A673 (cell line): ENCODE results near the gene QSOX2.

Experiments
- CTCF ChIP-seq: fragments of 300-800, 200-600 bp; sonication (generic); conservative IDR thresholded peaks from 2 replicates; pipeline ENCODE4 v1.5.1; 2017; ENCODE audit warnings: low read depth, mild to moderate bottlenecking, antibody characterized with exemption, low read length, moderate library complexity, mixed read lengths
- EZH2 ChIP-seq: fragments of 200-600 bp; sonication (generic); IDR thresholded peaks from 2 replicates; pipeline ENCODE4 v1.6.1; 2017; ENCODE audit warnings: borderline replicate concordance, low read depth, mild to moderate bottlenecking, mixed read lengths, antibody characterized with exemption, low read length; ENCODE audit not compliant: poor library complexity, severe bottlenecking

GRCh38 chr9:136237486-136238341 is 7.9 kb downstream of the QSOX2 start:
- TF ChIP-seq CTCF (no peak), EZH2 (no peak)
